BJ (cell line): ENCODE measurements around the gene MTR. TPM values are rescaled to one million over a fixed set of nuclear protein-coding genes. Genes with fewer than 3 reads are reported as not detected.
A peak's percentile ranks its signal among the peaks of the same experiment; 100 is the strongest.
"Not testable (repeated sequence)": the region's sequence is repeated elsewhere in the genome, so short reads cannot be mapped to it uniquely, and the experiment has no call there.

ENCODE experiments used
- CTCF ChIA-PET: fragments of 350-600 bp; formaldehyde crosslinking; extraction: SDS; loops from one replicate; lab custom pipeline; 2021; ENCODE audit warnings: antibody characterized with exemption, inconsistent platforms; lab: Yijun Ruan, JAX
- POLR2A ChIA-PET: fragments of 300-600 bp; sonication (Branson Sonifier 250); formaldehyde crosslinking; extraction: SDS; loops from one replicate; lab custom pipeline; 2021; ENCODE audit warnings: antibody characterized with exemption; lab: Charles Lee
- DNase-seq: peaks from one replicate; pipeline ENCODE4 v3.0.0-alpha.2; 2011; ENCODE audit warnings: low read depth
- H3K27me3 ChIP-seq: 2 replicates; pipeline ENCODE4 v1.6.0; 2011; ENCODE audit warnings: low read length; ENCODE audit not compliant: control insufficient read depth, insufficient read depth
- H3K36me3 ChIP-seq: 2 replicates; pipeline ENCODE4 v1.5.1; 2011; ENCODE audit warnings: low read length; ENCODE audit not compliant: control insufficient read depth, insufficient read depth
- H3K4me3 ChIP-seq: 2 replicates; pipeline ENCODE4 v1.5.1; 2011; ENCODE audit warnings: low read depth, mild to moderate bottlenecking, control low read depth, low read length
- CTCF ChIP-seq: IDR thresholded peaks from 2 replicates; pipeline ENCODE4 v1.5.1; 2011; ENCODE audit warnings: low read depth, mild to moderate bottlenecking, control low read depth, inconsistent platforms, low read length, moderate library complexity; ENCODE audit not compliant: insufficient read depth
- polyA plus RNA-seq: library from polyadenylated mRNA; depleted of rRNA; stranded (reverse); fragments of >200 nt; gene quantifications from 2 replicates; pipeline ENCODE4 v1.2.3, GENCODE V29; 2011

The MTR gene
- polyA plus RNA-seq, 1 experiment = 5.3 TPM

GRCh38 chr1:236895665-236896387, 100.7 kb downstream of the MTR start:
- DNase-seq = no peak
- POLR2A ChIA-PET = no interaction called here
- H3K4me3 ChIP-seq = no peak overlapping the region
- CTCF ChIA-PET = interaction anchor here (1.2 to 1.3 kb wide), 2 partner anchors 8 to 12 kb away, joined by 3 to 4 read pairs; no protein-coding TSS in a partner anchor
- H3K36me3 ChIP-seq = peaks cover 10% of the 10 kb centered on the region
- TF ChIP-seq CTCF = no peak
- H3K27me3 ChIP-seq = no peaks in the 10 kb centered on the region

GRCh38 chr1:236896716-236897115, 101.6 kb downstream of the MTR start:
- Histone ChIP-seq H3K36me3 (peaks cover 7% of the 10 kb centered on the region), H3K27me3 (no peaks in the 10 kb centered on the region), H3K4me3 (no peak overlapping the region)
- CTCF ChIA-PET = interaction anchor here (1.2 kb wide), 1 partner anchor 11 kb away, joined by 4 read pairs; no protein-coding TSS in a partner anchor
- POLR2A ChIA-PET = no interaction called here
- no peak for TF ChIP-seq CTCF
- no peak for DNase-seq

- no peak for TF ChIP-seq CTCF
- no peaks in the 10 kb centered on the region; the same call in 1 of the 2 replicates for H3K36me3 ChIP-seq
- peak; percentile 37 for DNase-seq
- ChIA-PET CTCF (interaction anchor here (0.5 to 1.7 kb wide), 2 partner anchors 10 to 153 kb away, joined by 3 to 4 read pairs; no protein-coding TSS in a partner anchor), POLR2A (no interaction called here)
- no peak overlapping the region for H3K4me3 ChIP-seq
- H3K27me3 ChIP-seq = no peaks in the 10 kb centered on the region
Measured at GRCh38 chr1:236904892-236905741, 110.0 kb downstream of the MTR start.

- H3K27me3 ChIP-seq = no peaks in the 10 kb centered on the region
- ChIA-PET CTCF (interaction anchor here (1.1 kb wide), 1 partner anchor 11 kb away, joined by 4 read pairs; no protein-coding TSS in a partner anchor), POLR2A (no interaction called here)
- H3K4me3 ChIP-seq = no peak overlapping the region
- DNase-seq = no peak
- H3K36me3 ChIP-seq = no peaks in the 10 kb centered on the region
- no peak for TF ChIP-seq CTCF
Measured at GRCh38 chr1:236907205-236907604, 112.1 kb downstream of the MTR start.

GRCh38 chr1:236908669-236909068, 113.6 kb downstream of the MTR start:
- TF ChIP-seq CTCF = no peak
- H3K4me3 ChIP-seq = no peak overlapping the region
- H3K27me3 ChIP-seq = no peaks in the 10 kb centered on the region
- H3K36me3 ChIP-seq = no peaks in the 10 kb centered on the region
- ChIA-PET POLR2A (no interaction called here), CTCF (no interaction called here)
- DNase-seq = no peak

- DNase-seq, H3K36me3 ChIP-seq, POLR2A ChIA-PET, CTCF ChIA-PET, H3K4me3 ChIP-seq, H3K27me3 ChIP-seq: not testable (repeated sequence)
Measured at GRCh38 chr1:236911047-236911446, 116.0 kb downstream of the MTR start.
